Activated CD8-positive, alpha-beta memory T cell treated with anti-CD3 and anti-CD28 coated beads, Interleukin-2, amount 50 U/mL, for 1 hour (primary cell): Measurements from ENCODE around the gene NR1D1.

Experiments used
- DNase-seq: peaks from one replicate; pipeline ENCODE4 v3.0.0-alpha.2; 2020; ENCODE audit errors: extremely low read depth

Gene NR1D1

GRCh38 chr17:40062329-40063186 is 37.8 kb downstream of the NR1D1 start, which contains the start of gene THRA:
TSS of gene THRA (plus strand) at chr17:40062965. CDS start at chr17:40074489, 11,524 bp downstream.
- no peak for DNase-seq

- no peak for DNase-seq
Observed at GRCh38 chr17:40061609-40062038, 38.8 kb downstream of the NR1D1 start.

GRCh38 chr17:40060887-40061608 is 39.3 kb downstream of the NR1D1 start:
- no peak for DNase-seq

GRCh38 chr17:40059729-40060475 is 40.5 kb downstream of the NR1D1 start:
- no peak for DNase-seq

- DNase-seq, result no peak
Observed at GRCh38 chr17:40058865-40059264, 41.5 kb downstream of the NR1D1 start.

- DNase-seq, result no peak
Observed at GRCh38 chr17:40058186-40058784, 42.1 kb downstream of the NR1D1 start.

GRCh38 chr17:40056379-40057015 is 43.9 kb downstream of the NR1D1 start:
- no peak for DNase-seq
